Gastroesophageal sphincter (tissue), 3 donors: ENCODE results near the gene POLR2H.

ENCODE experiments used
- CTCF ChIP-seq, 4 experiments: fragments of 200-600 bp in 2 of 4; fragments of 450-650 bp in 2 of 4; sonication (generic) in 1 of 4; IDR thresholded peaks; one replicate each; pipeline ENCODE4 v1.5.1; 2017 to 2019; ENCODE audit warnings: antibody characterized with exemption in 4 of 4, mild to moderate bottlenecking in 2 of 4, moderate library complexity in 2 of 4
- POLR2A ChIP-seq, 2 donors: fragments of 450-650 bp; IDR thresholded peaks; one replicate each; pipeline ENCODE4 v1.6.1; 2017; ENCODE audit warnings: antibody characterized with exemption in 2 of 2, mild to moderate bottlenecking in 2 of 2, moderate library complexity in 1 of 2

DNA sequence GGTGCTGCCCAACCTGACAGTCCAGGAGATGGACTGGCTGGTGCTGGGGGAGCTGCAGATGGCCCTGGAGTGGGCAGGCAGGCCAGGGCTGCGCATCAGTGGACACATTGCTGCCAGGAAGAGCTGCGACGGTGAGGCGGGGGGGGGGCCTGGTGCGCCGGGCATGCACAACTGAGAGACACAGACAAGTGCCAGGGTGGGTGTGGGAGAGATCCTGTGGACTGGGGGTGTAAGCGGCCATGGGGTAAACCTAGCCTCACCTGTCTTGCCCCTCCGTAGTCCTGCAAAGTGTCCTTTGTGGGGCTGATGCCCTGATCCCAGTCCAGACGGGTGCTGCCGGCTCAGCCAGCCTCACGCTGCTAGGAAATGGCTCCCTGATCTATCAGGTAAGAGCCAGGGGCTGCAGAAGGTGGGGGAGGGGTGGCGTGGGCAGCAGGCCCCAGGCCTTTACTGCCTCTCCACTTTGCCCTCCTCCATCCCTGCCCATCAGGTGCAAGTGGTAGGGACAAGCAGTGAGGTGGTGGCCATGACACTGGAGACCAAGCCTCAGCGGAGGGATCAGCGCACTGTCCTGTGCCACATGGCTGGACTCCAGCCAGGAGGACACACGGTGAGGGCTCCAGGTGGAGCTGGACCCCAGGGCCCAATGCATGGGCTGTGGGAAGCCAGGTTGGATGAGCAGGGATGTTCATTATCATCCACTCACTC, 21.7 kb downstream of the POLR2H start:
- TF ChIP-seq POLR2A (IDR thresholded peaks at IDR 0.05) (no peak), CTCF (IDR thresholded peaks at IDR 0.05) (no peak)
